Right atrium auricular region (tissue), 2 donors: Measurements from ENCODE around the gene SETDB1. TPM values are rescaled to one million over a fixed set of nuclear protein-coding genes. Genes with fewer than 3 reads are reported as not detected.

Experiments
- DNase-seq: peaks from one replicate; pipeline ENCODE4 v3.0.0-alpha.2; 2019; ENCODE audit warnings: low spot score
- H3K27ac ChIP-seq, 2 donors: fragments of 200-600 bp; sonication (generic); 1 replicate in 1 of 2; 2 replicates in 1 of 2; pipeline ENCODE4 v1.5.1; 2016 to 2019
- H3K27me3 ChIP-seq, 2 donors: fragments of 200-600 bp; sonication (generic); one replicate each; pipeline versions ENCODE4 v1.5.1 to v1.6.0; 2017 to 2019
- H3K36me3 ChIP-seq: fragments of 200-600 bp; sonication (generic); one replicate; pipeline ENCODE4 v1.5.1; 2016
- H3K4me1 ChIP-seq, 2 donors: fragments of 200-600 bp; sonication (generic); one replicate each; pipeline versions ENCODE4 v1.5.1 to v1.6.0; 2017 to 2019
- H3K4me3 ChIP-seq, 2 donors: fragments of 200-600 bp; sonication (generic); 1 replicate in 1 of 2; 2 replicates in 1 of 2; pipeline ENCODE4 v1.5.1; 2017 to 2019; ENCODE audit warnings: mild to moderate bottlenecking in 1 of 2, moderate library complexity in 1 of 2
- H3K9me3 ChIP-seq, 2 donors: fragments of 200-600 bp; sonication (generic); one replicate each; pipeline ENCODE4 v1.5.1; 2019
- total RNA-seq, 2 donors: library from RNA; depleted of rRNA; stranded (reverse); fragments of >200 nt; gene quantifications; one replicate each; pipeline ENCODE4 v1.1.0, GENCODE V29; 2016
- TF ChIP-seq, protein P1 (sequence below), 2 donors: fragments of 200-600 bp; sonication (generic); IDR thresholded peaks; one replicate each; pipeline ENCODE4 v1.5.1; 2019; ENCODE audit warnings: antibody characterized with exemption in 2 of 2

The SETDB1 gene
- total RNA-seq, 2 donors from 2014 or later: 18.6 to 18.9 TPM

DNA sequence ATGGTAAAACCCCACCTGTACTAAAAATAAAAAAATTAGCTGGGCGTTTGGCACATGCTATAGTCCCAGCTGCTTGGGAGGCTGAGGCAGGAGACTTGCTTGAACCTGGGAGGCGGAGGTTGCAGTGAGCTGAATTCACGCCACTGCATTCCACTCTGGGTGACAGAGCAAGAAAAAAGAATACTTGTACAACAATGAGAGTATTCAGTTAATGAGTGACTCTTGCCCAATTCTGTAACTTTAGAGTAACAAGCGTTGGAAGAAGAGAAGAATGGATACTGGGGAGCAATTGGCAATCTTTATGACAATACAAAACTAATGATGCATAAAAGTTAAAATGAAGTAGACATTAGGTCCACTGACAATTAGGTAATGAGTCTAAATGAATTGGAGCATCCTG, 66.5 kb downstream of the SETDB1 start:
- H3K36me3 ChIP-seq: peaks cover 10% of the 10 kb centered on the region
- no peak for DNase-seq
- H3K27ac ChIP-seq: no peak overlapping the region
- peaks cover 0 to 11% of the 10 kb centered on the region in 2 donors for H3K4me1 ChIP-seq
- H3K9me3 ChIP-seq: no peaks in the 10 kb centered on the region
- TF ChIP-seq, protein P1, sequence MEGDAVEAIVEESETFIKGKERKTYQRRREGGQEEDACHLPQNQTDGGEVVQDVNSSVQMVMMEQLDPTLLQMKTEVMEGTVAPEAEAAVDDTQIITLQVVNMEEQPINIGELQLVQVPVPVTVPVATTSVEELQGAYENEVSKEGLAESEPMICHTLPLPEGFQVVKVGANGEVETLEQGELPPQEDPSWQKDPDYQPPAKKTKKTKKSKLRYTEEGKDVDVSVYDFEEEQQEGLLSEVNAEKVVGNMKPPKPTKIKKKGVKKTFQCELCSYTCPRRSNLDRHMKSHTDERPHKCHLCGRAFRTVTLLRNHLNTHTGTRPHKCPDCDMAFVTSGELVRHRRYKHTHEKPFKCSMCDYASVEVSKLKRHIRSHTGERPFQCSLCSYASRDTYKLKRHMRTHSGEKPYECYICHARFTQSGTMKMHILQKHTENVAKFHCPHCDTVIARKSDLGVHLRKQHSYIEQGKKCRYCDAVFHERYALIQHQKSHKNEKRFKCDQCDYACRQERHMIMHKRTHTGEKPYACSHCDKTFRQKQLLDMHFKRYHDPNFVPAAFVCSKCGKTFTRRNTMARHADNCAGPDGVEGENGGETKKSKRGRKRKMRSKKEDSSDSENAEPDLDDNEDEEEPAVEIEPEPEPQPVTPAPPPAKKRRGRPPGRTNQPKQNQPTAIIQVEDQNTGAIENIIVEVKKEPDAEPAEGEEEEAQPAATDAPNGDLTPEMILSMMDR (IDR thresholded peaks at IDR 0.05): no peak
- H3K4me3 ChIP-seq: no peak overlapping the region
- H3K27me3 ChIP-seq: no peaks in the 10 kb centered on the region

DNA sequence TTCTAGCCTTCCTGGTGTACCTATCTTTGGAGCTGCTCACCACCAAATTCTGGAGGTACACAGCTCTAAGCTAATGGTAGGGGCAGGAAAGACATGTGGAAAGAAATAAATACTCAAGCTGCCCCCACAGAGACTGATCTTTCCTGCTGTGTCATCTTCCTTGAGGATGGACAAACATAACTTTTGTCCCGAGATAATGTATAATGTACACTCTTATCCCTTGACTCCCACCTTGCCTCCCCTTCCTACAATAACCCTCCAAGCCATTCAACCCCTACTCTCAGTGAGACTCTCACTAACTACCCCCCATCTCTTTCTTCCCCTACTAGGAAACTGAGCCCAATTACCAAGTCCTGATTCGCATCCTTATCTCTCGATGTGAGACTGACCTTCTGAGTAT, 68.1 kb downstream of the SETDB1 start:
- TF ChIP-seq, protein P1 (IDR thresholded peaks at IDR 0.05): no peak
- no peaks in the 10 kb centered on the region for H3K27me3 ChIP-seq
- no peak overlapping the region for H3K4me3 ChIP-seq
- DNase-seq: no peak
- H3K4me1 ChIP-seq: peaks cover 0 to 11% of the 10 kb centered on the region in 2 donors
- H3K27ac ChIP-seq: no peak overlapping the region
- no peaks in the 10 kb centered on the region for H3K9me3 ChIP-seq
- peaks cover 26% of the 10 kb centered on the region for H3K36me3 ChIP-seq

DNA sequence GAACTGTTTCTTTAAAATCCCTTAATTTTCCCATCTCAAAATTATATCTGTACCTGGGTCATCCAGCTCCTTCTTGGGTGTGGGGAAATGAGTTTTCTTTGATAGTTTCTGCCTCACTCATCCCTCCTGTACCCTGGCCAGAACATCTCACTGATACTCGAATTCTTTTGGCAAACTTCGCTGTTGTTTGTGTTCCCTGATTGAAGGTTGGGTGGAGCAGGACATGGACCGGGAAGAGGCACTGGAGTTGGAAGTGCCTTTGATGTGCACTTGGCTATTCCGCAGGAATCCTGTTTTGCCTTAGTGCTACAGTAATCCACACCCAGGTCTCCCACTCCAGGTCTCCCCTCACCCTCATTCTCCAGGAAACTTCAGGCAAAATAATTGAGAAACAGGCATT, 69.3 kb downstream of the SETDB1 start:
- no peak for DNase-seq
- Histone ChIP-seq H3K4me3 (no peak overlapping the region), H3K9me3 (no peaks in the 10 kb centered on the region), H3K27me3 (no peaks in the 10 kb centered on the region), H3K27ac (peak overlapping the region; percentile 6 to 12), H3K4me1 (peaks cover 0 to 11% of the 10 kb centered on the region in 2 donors), H3K36me3 (peaks cover 38% of the 10 kb centered on the region)
- TF ChIP-seq, protein P1 (IDR thresholded peaks at IDR 0.05): no peak

DNA sequence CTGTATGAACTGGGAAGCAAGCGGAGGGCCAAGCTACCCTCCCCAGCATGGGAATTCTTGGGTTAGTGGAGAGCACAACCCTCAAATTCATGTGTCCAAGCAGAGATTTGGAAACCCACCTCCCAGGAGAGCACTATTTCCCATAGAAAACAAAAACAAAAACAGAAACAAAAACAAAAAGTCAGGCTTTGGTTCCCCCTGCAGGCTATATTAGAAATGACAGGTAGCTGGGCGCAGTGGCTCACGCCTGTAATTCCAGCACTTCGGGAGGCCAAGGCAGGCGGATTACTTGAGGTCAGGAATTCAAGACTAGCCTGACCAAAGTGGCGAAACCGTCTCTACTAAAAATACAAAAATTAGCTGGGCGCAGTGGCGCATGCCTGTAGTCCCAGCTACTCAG, 69.7 kb downstream of the SETDB1 start:
- H3K4me1 ChIP-seq: peaks cover 0 to 11% of the 10 kb centered on the region in 2 donors
- H3K4me3 ChIP-seq: no peak overlapping the region
- H3K27ac ChIP-seq: peak overlapping the region; percentile 6 to 12
- TF ChIP-seq, protein P1 (IDR thresholded peaks at IDR 0.05): peak; percentile 89 to 91
- peak; percentile 77 for DNase-seq
- H3K36me3 ChIP-seq: peaks cover 42% of the 10 kb centered on the region
- H3K27me3 ChIP-seq: no peaks in the 10 kb centered on the region
- no peaks in the 10 kb centered on the region for H3K9me3 ChIP-seq

DNA sequence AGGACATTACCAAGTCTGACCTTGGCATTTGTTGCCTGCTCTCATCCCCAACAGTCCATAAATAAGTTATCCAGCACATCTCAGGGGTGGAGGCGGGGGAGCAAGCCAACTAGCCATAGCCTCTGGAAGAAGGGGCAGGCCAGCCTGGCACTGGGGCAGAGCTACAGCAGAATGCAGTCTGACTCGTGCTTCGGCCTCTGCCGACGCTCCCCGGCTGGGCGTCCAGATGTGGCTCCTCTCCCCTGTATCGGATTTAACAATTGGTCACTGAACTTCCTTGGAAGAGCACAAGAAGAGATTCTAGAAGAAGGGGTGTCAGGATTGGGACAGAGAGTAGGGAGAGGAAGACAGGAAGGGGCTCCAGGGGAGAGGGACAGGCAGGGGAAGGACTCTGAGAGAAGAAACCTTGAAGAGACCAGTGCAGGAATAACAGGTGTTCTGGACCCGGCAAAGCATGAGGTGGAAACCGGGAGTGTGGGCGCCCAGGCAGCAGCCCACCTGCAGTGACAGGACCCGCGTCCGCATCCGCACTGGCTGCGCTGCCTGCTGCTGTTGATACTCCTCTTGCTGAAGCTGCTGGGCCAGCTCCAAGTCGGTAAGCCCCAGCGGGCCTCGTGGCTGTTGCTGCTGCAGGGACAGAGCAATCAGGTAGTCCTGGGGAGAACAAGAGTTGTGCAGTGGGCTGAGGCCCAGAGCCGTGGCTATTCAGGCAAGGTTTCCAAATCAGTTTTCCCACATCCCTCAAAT, 71.1 kb downstream of the SETDB1 start:
- no peaks in the 10 kb centered on the region for H3K27me3 ChIP-seq
- no peak overlapping the region for H3K4me3 ChIP-seq
- no peak overlapping the region for H3K27ac ChIP-seq
- TF ChIP-seq, protein P1 (IDR thresholded peaks at IDR 0.05): no peak
- H3K4me1 ChIP-seq: peaks cover 0 to 20% of the 10 kb centered on the region in 2 donors
- peaks cover 56% of the 10 kb centered on the region for H3K36me3 ChIP-seq
- H3K9me3 ChIP-seq: no peaks in the 10 kb centered on the region
- no peak for DNase-seq

DNA sequence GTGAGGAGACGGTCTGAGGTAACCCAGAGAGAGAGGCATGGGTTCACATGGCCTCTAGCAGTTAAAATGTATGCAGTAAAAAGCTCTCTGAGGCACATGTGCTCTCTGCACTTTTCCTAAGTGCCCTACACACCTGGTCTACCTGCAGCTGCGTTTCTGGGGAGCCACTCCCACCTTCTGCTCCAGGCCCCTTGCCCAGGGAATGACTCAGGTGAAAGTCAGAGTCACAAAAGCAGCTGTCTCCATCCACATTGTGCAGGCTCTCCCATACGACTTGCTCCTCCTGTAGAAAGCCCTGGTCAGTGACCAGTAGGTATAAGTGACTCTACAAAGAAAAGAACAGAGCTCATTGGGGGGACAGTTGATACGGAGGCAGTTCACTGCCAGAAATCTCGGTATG, 71.8 kb downstream of the SETDB1 start:
- TF ChIP-seq, protein P1 (IDR thresholded peaks at IDR 0.05): no peak
- DNase-seq: no peak
- H3K27me3 ChIP-seq: no peaks in the 10 kb centered on the region

More for the DNA sequence above, 71.8 kb downstream of the SETDB1 start:
- Histone ChIP-seq H3K9me3 (no peaks in the 10 kb centered on the region), H3K4me3 (no peak overlapping the region), H3K27ac (no peak overlapping the region), H3K36me3 (peaks cover 62% of the 10 kb centered on the region), H3K4me1 (peaks cover 0 to 26% of the 10 kb centered on the region in 2 donors)
